GM12891 (cell line): ENCODE measurements around the gene GALNT18.

Experiments used
- DNase-seq: peaks from one replicate; pipeline ENCODE4 v3.0.0; 2011; ENCODE audit warnings: low spot score; ENCODE audit not compliant: insufficient read length
- FAIRE-seq: peaks from 2 replicates; lab custom pipeline; 2011; peaks lifted over from hg19 to GRCh38; lab: Jason Lieb, UNC
- PAX5 ChIP-seq: IDR thresholded peaks from 2 replicates; pipeline ENCODE4 v1.6.1; 2011; ENCODE audit warnings: low read length, moderate library complexity, mild to moderate bottlenecking; ENCODE audit not compliant: insufficient read depth, severe bottlenecking
- POLR2A ChIP-seq: IDR thresholded peaks from 2 replicates; pipeline ENCODE4 v1.6.1; 2011; ENCODE audit warnings: low read depth, low read length, control low read depth
- POLR2AphosphoS5 ChIP-seq: IDR thresholded peaks from 2 replicates; pipeline ENCODE4 v1.6.1; 2011; ENCODE audit warnings: low read depth, low read length, control low read depth
- POU2F2 ChIP-seq: IDR thresholded peaks from 2 replicates; pipeline ENCODE4 v1.6.1; 2011; ENCODE audit warnings: low read depth, mild to moderate bottlenecking, control low read depth, low read length, moderate library complexity
- SPI1 ChIP-seq: IDR thresholded peaks from 2 replicates; pipeline ENCODE4 v1.6.1; 2011; ENCODE audit warnings: low read depth, low read length, control low read depth
- TAF1 ChIP-seq: IDR thresholded peaks from 2 replicates; pipeline ENCODE4 v1.6.1; 2011; ENCODE audit warnings: low read depth, low read length, control low read depth

GALNT18 gene

GRCh38 chr11:11293798-11294550 is 327.8 kb downstream of the GALNT18 start:
- DNase-seq = no peak
- FAIRE-seq = no peak
- no peak for TF ChIP-seq POLR2AphosphoS5
- no peak for TF ChIP-seq POLR2A
- TF ChIP-seq POU2F2 = no peak
- TF ChIP-seq SPI1 = no peak
- no peak for TF ChIP-seq TAF1

GRCh38 chr11:11292839-11293238 is 329.0 kb downstream of the GALNT18 start:
- no peak for TF ChIP-seq POLR2A
- no peak for TF ChIP-seq POLR2AphosphoS5
- no peak for TF ChIP-seq TAF1
- no peak for TF ChIP-seq SPI1
- TF ChIP-seq POU2F2 = no peak
- TF ChIP-seq PAX5 = no peak
- FAIRE-seq (no peak), DNase-seq (no peak)

GRCh38 chr11:11291041-11292015 is 330.5 kb downstream of the GALNT18 start:
- FAIRE-seq (no peak), DNase-seq (no peak)
- no peak for TF ChIP-seq POU2F2
- no peak for TF ChIP-seq TAF1
- no peak for TF ChIP-seq PAX5
- no peak for TF ChIP-seq SPI1
- TF ChIP-seq POLR2AphosphoS5 = no peak
- no peak for TF ChIP-seq POLR2A

GRCh38 chr11:11290354-11290753 is 331.5 kb downstream of the GALNT18 start:
- DNase-seq = no peak
- FAIRE-seq = no peak
- TF ChIP-seq SPI1 = no peak
- no peak for TF ChIP-seq POLR2A
- no peak for TF ChIP-seq POLR2AphosphoS5
- TF ChIP-seq POU2F2 = no peak
- TF ChIP-seq PAX5 = no peak
- no peak for TF ChIP-seq TAF1

GRCh38 chr11:11289669-11290068 is 332.1 kb downstream of the GALNT18 start:
- FAIRE-seq = no peak
- TF ChIP-seq POU2F2 (no peak), PAX5 (no peak), POLR2AphosphoS5 (no peak), SPI1 (no peak), TAF1 (no peak), POLR2A (no peak)
- DNase-seq = no peak

GRCh38 chr11:11288972-11289616 is 332.7 kb downstream of the GALNT18 start:
- TF ChIP-seq POLR2A = no peak
- TF ChIP-seq POLR2AphosphoS5 = no peak
- TF ChIP-seq SPI1 = no peak
- no peak for TF ChIP-seq POU2F2
- no peak for TF ChIP-seq PAX5
- no peak for TF ChIP-seq TAF1
- FAIRE-seq (no peak), DNase-seq (no peak)

- TF ChIP-seq PAX5 = no peak
- no peak for FAIRE-seq
- DNase-seq = no peak
These were observed 337.3 kb downstream of the GALNT18 start for GRCh38 chr11:11284481-11284880.

GRCh38 chr11:11281626-11282025 is 340.2 kb downstream of the GALNT18 start:
- DNase-seq (no peak), FAIRE-seq (no peak)
- TF ChIP-seq POLR2A = no peak
- TF ChIP-seq POU2F2 = no peak
- no peak for TF ChIP-seq TAF1
- no peak for TF ChIP-seq POLR2AphosphoS5
- TF ChIP-seq SPI1 = no peak
- TF ChIP-seq PAX5 = no peak

- FAIRE-seq (no peak), DNase-seq (no peak)
- TF ChIP-seq POLR2A (no peak), SPI1 (no peak), TAF1 (no peak), POLR2AphosphoS5 (no peak), POU2F2 (no peak), PAX5 (no peak)
These were observed 341.0 kb downstream of the GALNT18 start for GRCh38 chr11:11280826-11281225.
